ENCODE measurements around the gene ZAR1L.

Gene ZAR1L

DNA sequence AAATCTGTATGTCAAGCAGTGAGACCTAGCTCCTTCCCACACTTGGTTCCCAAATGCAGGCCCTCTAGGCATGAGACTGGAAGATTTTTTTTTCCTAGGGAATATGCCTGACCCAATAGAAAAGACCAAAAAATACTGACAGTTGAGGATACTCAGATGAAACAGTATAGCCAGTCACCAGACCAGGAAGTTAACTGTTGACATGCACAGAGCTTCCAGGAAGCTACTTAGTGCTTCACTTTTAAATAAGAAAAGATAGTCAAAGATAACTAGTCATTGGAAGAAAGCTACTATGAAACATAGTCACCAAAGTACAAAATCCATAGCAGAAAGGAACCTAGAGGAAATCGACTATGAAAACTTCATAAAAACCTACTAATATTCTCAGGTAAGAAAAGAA is 32.5 kb upstream of the ZAR1L start:
- H3K27ac ChIP-seq: no peak overlapping the region
- no peaks in the 10 kb centered on the region for H3K4me1 ChIP-seq
- H3K9ac ChIP-seq: no peak overlapping the region
- no peaks in the 10 kb centered on the region for H3K9me3 ChIP-seq (ENCODE audit: control insufficient read depth, low read length)
- no peaks in the 10 kb centered on the region for H3K36me3 ChIP-seq (ENCODE audit: control insufficient read depth, insufficient read depth, low read length)
- TF ChIP-seq, protein P1, sequence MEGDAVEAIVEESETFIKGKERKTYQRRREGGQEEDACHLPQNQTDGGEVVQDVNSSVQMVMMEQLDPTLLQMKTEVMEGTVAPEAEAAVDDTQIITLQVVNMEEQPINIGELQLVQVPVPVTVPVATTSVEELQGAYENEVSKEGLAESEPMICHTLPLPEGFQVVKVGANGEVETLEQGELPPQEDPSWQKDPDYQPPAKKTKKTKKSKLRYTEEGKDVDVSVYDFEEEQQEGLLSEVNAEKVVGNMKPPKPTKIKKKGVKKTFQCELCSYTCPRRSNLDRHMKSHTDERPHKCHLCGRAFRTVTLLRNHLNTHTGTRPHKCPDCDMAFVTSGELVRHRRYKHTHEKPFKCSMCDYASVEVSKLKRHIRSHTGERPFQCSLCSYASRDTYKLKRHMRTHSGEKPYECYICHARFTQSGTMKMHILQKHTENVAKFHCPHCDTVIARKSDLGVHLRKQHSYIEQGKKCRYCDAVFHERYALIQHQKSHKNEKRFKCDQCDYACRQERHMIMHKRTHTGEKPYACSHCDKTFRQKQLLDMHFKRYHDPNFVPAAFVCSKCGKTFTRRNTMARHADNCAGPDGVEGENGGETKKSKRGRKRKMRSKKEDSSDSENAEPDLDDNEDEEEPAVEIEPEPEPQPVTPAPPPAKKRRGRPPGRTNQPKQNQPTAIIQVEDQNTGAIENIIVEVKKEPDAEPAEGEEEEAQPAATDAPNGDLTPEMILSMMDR (IDR thresholded peaks at IDR 0.05): no peak
- no peaks in the 10 kb centered on the region for H3K79me2 ChIP-seq
- no peak overlapping the region for H3K4me2 ChIP-seq (ENCODE audit: low read length)
- no peak overlapping the region for H2AFZ ChIP-seq
- no peak overlapping the region for H3K4me3 ChIP-seq (ENCODE audit: low read depth, low read length)
- no peaks in the 10 kb centered on the region for H3K27me3 ChIP-seq (ENCODE audit: control insufficient read depth, insufficient read depth, low read length)

DNA sequence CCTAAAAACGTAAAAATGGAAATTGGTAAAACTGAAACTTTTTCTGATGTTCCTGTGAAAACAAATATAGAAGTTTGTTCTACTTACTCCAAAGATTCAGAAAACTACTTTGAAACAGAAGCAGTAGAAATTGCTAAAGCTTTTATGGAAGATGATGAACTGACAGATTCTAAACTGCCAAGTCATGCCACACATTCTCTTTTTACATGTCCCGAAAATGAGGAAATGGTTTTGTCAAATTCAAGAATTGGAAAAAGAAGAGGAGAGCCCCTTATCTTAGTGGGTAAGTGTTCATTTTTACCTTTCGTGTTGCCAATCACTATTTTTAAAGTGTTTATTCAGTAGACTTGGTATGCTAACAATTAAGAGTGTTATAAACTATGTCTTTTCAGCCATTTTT is 25.8 kb upstream of the ZAR1L start:
- Histone ChIP-seq H3K27ac (no peak overlapping the region), H2AFZ (no peak overlapping the region), H3K79me2 (no peaks in the 10 kb centered on the region), H3K27me3 (ENCODE audit: control insufficient read depth, insufficient read depth, low read length) (no peaks in the 10 kb centered on the region), H3K4me1 (no peaks in the 10 kb centered on the region), H3K36me3 (ENCODE audit: control insufficient read depth, insufficient read depth, low read length) (no peaks in the 10 kb centered on the region), H3K9ac (no peak overlapping the region), H3K4me2 (ENCODE audit: low read length) (no peak overlapping the region), H3K4me3 (ENCODE audit: low read depth, low read length) (no peak overlapping the region), H3K9me3 (ENCODE audit: control insufficient read depth, low read length) (no peaks in the 10 kb centered on the region)
- TF ChIP-seq, protein P1 (IDR thresholded peaks at IDR 0.05): no peak

DNA sequence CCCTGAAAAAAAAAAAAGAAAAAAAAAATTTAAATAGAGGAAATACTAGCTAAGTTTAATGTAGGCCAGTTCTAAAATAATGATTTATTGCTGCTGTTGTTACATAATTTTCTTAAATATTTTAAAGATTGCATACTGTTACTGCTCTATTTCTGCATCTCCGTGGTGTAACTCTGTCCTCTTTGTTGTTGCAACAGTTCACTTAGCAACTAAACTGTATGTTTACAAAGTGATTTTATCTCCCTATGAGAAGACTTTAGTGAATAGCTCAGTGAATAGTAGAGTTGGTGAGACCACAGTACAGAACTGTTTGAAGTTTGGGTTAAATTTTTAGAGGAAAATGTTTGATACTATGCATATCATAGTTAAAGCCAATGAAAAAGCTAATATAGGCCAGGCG is 19.5 kb upstream of the ZAR1L start:
- TF ChIP-seq, protein P1 (IDR thresholded peaks at IDR 0.05): no peak
- H3K36me3 ChIP-seq (ENCODE audit: control insufficient read depth, insufficient read depth, low read length): no peaks in the 10 kb centered on the region
- no peak overlapping the region for H3K9ac ChIP-seq
- H3K27ac ChIP-seq: no peak overlapping the region
- H3K4me3 ChIP-seq (ENCODE audit: low read depth, low read length): no peak overlapping the region
- no peak overlapping the region for H3K4me2 ChIP-seq (ENCODE audit: low read length)
- H3K27me3 ChIP-seq (ENCODE audit: control insufficient read depth, insufficient read depth, low read length): no peaks in the 10 kb centered on the region
- H3K4me1 ChIP-seq: no peaks in the 10 kb centered on the region
- H2AFZ ChIP-seq: no peak overlapping the region
- H3K9me3 ChIP-seq (ENCODE audit: control insufficient read depth, low read length): no peaks in the 10 kb centered on the region
- no peaks in the 10 kb centered on the region for H3K79me2 ChIP-seq

DNA sequence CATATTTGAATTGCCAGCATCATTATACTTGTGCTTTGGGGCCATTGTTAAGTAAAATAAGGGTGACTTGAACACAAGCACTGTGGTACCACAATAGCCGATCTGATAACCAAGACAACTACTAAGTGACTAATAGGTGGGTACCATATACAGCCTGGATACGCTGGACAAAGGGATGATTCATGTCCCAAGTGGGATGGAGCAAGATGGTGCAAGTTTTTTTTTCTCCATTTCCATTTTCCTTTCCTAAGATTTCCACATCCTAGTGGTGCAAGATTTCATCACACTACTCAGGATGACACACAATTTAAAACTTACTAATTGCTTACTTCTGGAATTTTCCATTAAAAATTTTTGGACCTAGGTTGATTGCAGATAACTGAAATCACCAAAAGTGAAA is 15.3 kb upstream of the ZAR1L start:
- no peaks in the 10 kb centered on the region for H3K36me3 ChIP-seq (ENCODE audit: control insufficient read depth, insufficient read depth, low read length)
- TF ChIP-seq, protein P1 (IDR thresholded peaks at IDR 0.05): no peak

DNA sequence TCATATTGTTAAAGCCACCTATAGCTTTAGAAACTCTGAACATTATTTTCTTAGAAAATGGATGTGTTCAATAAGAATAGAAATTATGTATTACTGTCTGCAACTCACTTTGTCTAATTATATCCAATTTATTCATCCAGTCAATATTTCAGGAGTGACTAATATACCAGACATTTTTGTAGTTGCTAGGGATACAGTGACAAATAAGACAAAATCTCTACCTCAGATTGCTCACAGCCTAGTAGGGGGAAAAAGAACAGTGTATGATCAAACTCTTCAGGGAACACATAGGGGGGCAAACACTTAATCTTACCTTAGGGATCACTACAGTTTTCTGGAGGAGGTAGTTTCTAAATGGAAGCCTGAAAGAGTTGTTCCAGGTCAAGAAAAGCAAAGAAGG is 8.7 kb upstream of the ZAR1L start:
- no peaks in the 10 kb centered on the region for H3K27me3 ChIP-seq (ENCODE audit: control insufficient read depth, insufficient read depth, low read length)
- no peak overlapping the region for H3K4me2 ChIP-seq (ENCODE audit: low read length)
- no peaks in the 10 kb centered on the region for H3K36me3 ChIP-seq (ENCODE audit: control insufficient read depth, insufficient read depth, low read length)
- H2AFZ ChIP-seq: no peak overlapping the region
- H3K4me3 ChIP-seq (ENCODE audit: low read depth, low read length): no peak overlapping the region
- TF ChIP-seq, protein P1 (IDR thresholded peaks at IDR 0.05): no peak
- H3K4me1 ChIP-seq: no peaks in the 10 kb centered on the region
- no peaks in the 10 kb centered on the region for H3K9me3 ChIP-seq (ENCODE audit: control insufficient read depth, low read length)
- H3K79me2 ChIP-seq: no peaks in the 10 kb centered on the region
- H3K27ac ChIP-seq: no peak overlapping the region
- no peak overlapping the region for H3K9ac ChIP-seq

More for the DNA sequence above, 15.3 kb upstream of the ZAR1L start:
- Histone ChIP-seq H3K27ac (no peak overlapping the region), H3K4me3 (ENCODE audit: low read depth, low read length) (no peak overlapping the region), H3K27me3 (ENCODE audit: control insufficient read depth, insufficient read depth, low read length) (no peaks in the 10 kb centered on the region), H3K4me2 (ENCODE audit: low read length) (no peak overlapping the region), H3K4me1 (no peaks in the 10 kb centered on the region), H2AFZ (no peak overlapping the region), H3K9me3 (ENCODE audit: control insufficient read depth, low read length) (no peaks in the 10 kb centered on the region), H3K9ac (no peak overlapping the region), H3K79me2 (no peaks in the 10 kb centered on the region)

Measured in parathyroid adenoma (tissue), 2 donors.